Endothelial cell of umbilical vein (primary cell): ENCODE results near the gene TRIM61.

ENCODE experiments used
- EZH2 ChIP-seq: IDR thresholded peaks from 2 replicates; pipeline ENCODE4 v1.6.1; 2012; ENCODE audit warnings: borderline replicate concordance, low read depth, mild to moderate bottlenecking, moderate library complexity, low read length, inconsistent platforms; ENCODE audit not compliant: severe bottlenecking
- JUN ChIP-seq: IDR thresholded peaks from 2 replicates; pipeline ENCODE4 v1.6.1; 2011; ENCODE audit warnings: borderline replicate concordance, low read depth; ENCODE audit not compliant: insufficient read length, insufficient read depth
- MYC ChIP-seq: IDR thresholded peaks from one replicate; pipeline ENCODE4 v1.6.1; 2011; ENCODE audit warnings: mild to moderate bottlenecking, low read depth, low read length
- POLR2A ChIP-seq: IDR thresholded peaks from 2 replicates; pipeline ENCODE4 v1.6.1; 2012; ENCODE audit warnings: low read depth, mild to moderate bottlenecking, control low read depth, low read length
- POLR2AphosphoS5 ChIP-seq: IDR thresholded peaks from 2 replicates; pipeline ENCODE4 v1.6.1; 2012; ENCODE audit warnings: low read depth, mild to moderate bottlenecking, control low read depth, low read length, moderate library complexity; ENCODE audit not compliant: insufficient read depth
- TF ChIP-seq, protein P1 (sequence below), 2 donors: IDR thresholded peaks; 1 replicate in 1 of 2; 2 replicates in 1 of 2; pipeline ENCODE4 v1.5.1; 2011; ENCODE audit warnings: low read length in 2 of 2, mild to moderate bottlenecking in 2 of 2, moderate library complexity in 2 of 2, control low read depth in 1 of 2, inconsistent platforms in 1 of 2, low read depth in 1 of 2; ENCODE audit not compliant: insufficient read depth in 1 of 2; ENCODE audit errors: extremely low read depth in 1 of 2
- TF ChIP-seq, protein P2 (sequence below): IDR thresholded peaks from 2 replicates; pipeline ENCODE4 v1.6.1; 2011; ENCODE audit not compliant: insufficient read depth, insufficient read length

DNA sequence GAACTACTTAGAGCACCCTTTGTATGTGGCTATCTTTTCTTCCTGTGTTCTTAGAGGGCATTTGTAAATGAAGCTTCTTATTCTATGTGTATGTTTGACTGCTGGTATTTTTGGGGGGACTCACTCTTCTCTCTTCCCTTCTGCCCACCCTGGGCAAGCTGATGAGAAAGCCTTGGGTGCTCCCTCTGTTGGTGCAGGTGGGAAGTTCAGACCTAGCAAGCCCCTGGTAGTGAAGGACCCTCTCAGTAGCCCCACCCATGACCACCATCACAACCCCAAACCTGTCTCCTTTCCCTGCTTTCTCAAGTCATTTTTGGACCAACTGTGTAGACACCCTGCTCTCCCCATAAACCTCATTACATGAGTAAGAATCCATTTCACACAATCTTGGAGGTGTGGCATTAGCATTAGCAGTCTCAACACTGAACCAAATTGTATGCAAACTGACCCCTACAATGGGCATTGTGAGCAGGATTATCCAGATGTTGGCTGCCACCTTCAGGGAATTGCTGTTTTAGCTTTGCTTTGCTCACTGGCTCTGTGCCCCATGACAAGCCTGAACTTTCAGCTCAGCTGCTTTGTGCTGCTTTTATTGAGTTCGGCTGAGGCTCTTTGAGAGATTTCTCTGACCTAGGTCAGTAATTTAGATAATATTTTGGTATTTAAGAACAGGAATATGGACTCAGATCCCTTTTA is 27.9 kb downstream of the TRIM61 start:
- TF ChIP-seq, protein P1, sequence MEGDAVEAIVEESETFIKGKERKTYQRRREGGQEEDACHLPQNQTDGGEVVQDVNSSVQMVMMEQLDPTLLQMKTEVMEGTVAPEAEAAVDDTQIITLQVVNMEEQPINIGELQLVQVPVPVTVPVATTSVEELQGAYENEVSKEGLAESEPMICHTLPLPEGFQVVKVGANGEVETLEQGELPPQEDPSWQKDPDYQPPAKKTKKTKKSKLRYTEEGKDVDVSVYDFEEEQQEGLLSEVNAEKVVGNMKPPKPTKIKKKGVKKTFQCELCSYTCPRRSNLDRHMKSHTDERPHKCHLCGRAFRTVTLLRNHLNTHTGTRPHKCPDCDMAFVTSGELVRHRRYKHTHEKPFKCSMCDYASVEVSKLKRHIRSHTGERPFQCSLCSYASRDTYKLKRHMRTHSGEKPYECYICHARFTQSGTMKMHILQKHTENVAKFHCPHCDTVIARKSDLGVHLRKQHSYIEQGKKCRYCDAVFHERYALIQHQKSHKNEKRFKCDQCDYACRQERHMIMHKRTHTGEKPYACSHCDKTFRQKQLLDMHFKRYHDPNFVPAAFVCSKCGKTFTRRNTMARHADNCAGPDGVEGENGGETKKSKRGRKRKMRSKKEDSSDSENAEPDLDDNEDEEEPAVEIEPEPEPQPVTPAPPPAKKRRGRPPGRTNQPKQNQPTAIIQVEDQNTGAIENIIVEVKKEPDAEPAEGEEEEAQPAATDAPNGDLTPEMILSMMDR (IDR thresholded peaks at IDR 0.05; ENCODE audit: extremely low read depth in 1 of 2, insufficient read depth in 1 of 2, low read depth in 1 of 2, low read length in 2 of 2) = no peak
- no peak for TF ChIP-seq POLR2A
- TF ChIP-seq POLR2AphosphoS5 = no peak
- TF ChIP-seq, protein P2, sequence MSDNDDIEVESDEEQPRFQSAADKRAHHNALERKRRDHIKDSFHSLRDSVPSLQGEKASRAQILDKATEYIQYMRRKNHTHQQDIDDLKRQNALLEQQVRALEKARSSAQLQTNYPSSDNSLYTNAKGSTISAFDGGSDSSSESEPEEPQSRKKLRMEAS = no peak
- no peak for TF ChIP-seq EZH2
- TF ChIP-seq JUN = no peak
- no peak for TF ChIP-seq MYC
